HepG2 (cell line): ENCODE measurements around the gene NPHP1.

Experiments used
- NONO ChIP-seq, 2 experiments: fragments of 450-650 bp in 1 of 2; sonication (generic) in 1 of 2; formaldehyde crosslinking in 1 of 2; IDR thresholded peaks in 1 of 2; conservative IDR thresholded peaks in 1 of 2; 2 replicates each; pipeline versions ENCODE4 v1.6.1 to v1.8.0; 2017 to 2022; ENCODE audit warnings: mild to moderate bottlenecking in 1 of 2, missing genetic modification reagents in 1 of 2, moderate library complexity in 1 of 2
- TF ChIP-seq, protein P1 (sequence below): sonication (generic); formaldehyde crosslinking; IDR thresholded peaks from 2 replicates; pipeline ENCODE4 v1.5.0; 2020; ENCODE audit warnings: mild to moderate bottlenecking, missing genetic modification reagents, moderate library complexity

DNA sequence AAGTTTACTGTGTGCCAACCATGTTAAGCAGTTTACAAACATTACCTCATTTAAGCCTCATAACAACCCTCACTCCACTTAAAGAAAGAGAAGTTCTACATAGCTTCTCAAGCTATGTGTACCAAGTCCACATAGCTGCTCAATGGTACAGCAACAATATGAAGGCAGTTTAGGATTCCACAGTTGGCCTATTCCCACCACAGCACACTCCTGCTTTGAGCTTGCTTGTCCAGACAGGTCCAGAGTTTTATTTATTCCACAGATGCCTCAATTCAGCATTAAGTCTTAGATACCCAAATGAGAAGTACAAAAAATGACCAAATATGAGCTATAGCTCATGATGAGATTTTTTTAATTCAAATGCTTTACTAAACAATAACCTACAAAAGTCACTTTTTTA, 24.8 kb downstream of the NPHP1 start:
- TF ChIP-seq NONO (IDR thresholded peaks at IDR 0.05) (no peak), NONO (CRISPR knock-in tag; conservative IDR thresholded peaks at IDR 0.05) (no peak)
- TF ChIP-seq, protein P1, sequence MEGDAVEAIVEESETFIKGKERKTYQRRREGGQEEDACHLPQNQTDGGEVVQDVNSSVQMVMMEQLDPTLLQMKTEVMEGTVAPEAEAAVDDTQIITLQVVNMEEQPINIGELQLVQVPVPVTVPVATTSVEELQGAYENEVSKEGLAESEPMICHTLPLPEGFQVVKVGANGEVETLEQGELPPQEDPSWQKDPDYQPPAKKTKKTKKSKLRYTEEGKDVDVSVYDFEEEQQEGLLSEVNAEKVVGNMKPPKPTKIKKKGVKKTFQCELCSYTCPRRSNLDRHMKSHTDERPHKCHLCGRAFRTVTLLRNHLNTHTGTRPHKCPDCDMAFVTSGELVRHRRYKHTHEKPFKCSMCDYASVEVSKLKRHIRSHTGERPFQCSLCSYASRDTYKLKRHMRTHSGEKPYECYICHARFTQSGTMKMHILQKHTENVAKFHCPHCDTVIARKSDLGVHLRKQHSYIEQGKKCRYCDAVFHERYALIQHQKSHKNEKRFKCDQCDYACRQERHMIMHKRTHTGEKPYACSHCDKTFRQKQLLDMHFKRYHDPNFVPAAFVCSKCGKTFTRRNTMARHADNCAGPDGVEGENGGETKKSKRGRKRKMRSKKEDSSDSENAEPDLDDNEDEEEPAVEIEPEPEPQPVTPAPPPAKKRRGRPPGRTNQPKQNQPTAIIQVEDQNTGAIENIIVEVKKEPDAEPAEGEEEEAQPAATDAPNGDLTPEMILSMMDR (CRISPR knock-in tag) = no peak
